HAP-1 (cell line): ENCODE data around the gene POLR3G.

Source experiments
- DNase-seq, 2 experiments: peaks; one replicate each; pipeline ENCODE4 v3.0.0-alpha.2; 2016 to 2020; ENCODE audit warnings: low spot score in 2 of 2
- H3K27me3 ChIP-seq: fragments of 250-450 bp; sonication (Bioruptor Pico); 2 replicates; pipeline ENCODE4 v1.5.1; 2020; ENCODE audit warnings: low read depth, mild to moderate bottlenecking, moderate library complexity
- H3K36me3 ChIP-seq: fragments of 250-450 bp; sonication (Bioruptor Pico); replicated peaks from 2 replicates; pipeline ENCODE4 v1.5.1; 2020; ENCODE audit warnings: mild to moderate bottlenecking
- H3K4me1 ChIP-seq: fragments of 250-450 bp; sonication (Bioruptor Pico); 2 replicates; pipeline ENCODE4 v1.5.1; 2020; ENCODE audit warnings: mild to moderate bottlenecking
- H3K4me3 ChIP-seq: fragments of 250-450 bp; sonication (Bioruptor Pico); 2 replicates; pipeline ENCODE4 v1.5.1; 2020; ENCODE audit warnings: mild to moderate bottlenecking, moderate library complexity
- H3K9me3 ChIP-seq: fragments of 250-450 bp; sonication (Bioruptor Pico); 2 replicates; pipeline ENCODE4 v1.5.1; 2020; ENCODE audit warnings: mild to moderate bottlenecking, moderate library complexity
- in situ Hi-C: fragments of 300-500 bp; cut with MboI; formaldehyde crosslinking; loops from 3 replicates; pipeline ENCODE4 v1.14.3; 2020; ENCODE audit warnings: low sequenced_read_pairs, inconsistent platforms, mixed read lengths

POLR3G gene

GRCh38 chr5:90519081-90519480, 44.4 kb downstream of the POLR3G start:
- in situ Hi-C loops, result no loop called here
- DNase-seq, result no peak
- Histone ChIP-seq H3K36me3 (peaks cover 22% of the 10 kb centered on the region), H3K9me3 (no peaks in the 10 kb centered on the region), H3K4me3 (no peak overlapping the region), H3K4me1 (no peaks in the 10 kb centered on the region), H3K27me3 (no peaks in the 10 kb centered on the region)

GRCh38 chr5:90528601-90529193, 54.0 kb downstream of the POLR3G start:
- in situ Hi-C loops, result no loop called here
- Histone ChIP-seq H3K36me3 (peaks cover 5% of the 10 kb centered on the region), H3K4me1 (peaks cover 24% of the 10 kb centered on the region), H3K4me3 (peak overlapping the region; percentile 85), H3K9me3 (no peaks in the 10 kb centered on the region), H3K27me3 (no peaks in the 10 kb centered on the region)
- DNase-seq, result peak in 1 of 2 experiments; percentile 24

- peak; percentile 95 to 99 for DNase-seq
- peaks cover 29% of the 10 kb centered on the region for H3K4me1 ChIP-seq
- peaks cover 5% of the 10 kb centered on the region for H3K36me3 ChIP-seq
- no peaks in the 10 kb centered on the region for H3K9me3 ChIP-seq
- H3K27me3 ChIP-seq, result no peaks in the 10 kb centered on the region
- peak within 1 kb of the TSS; percentile 85 for H3K4me3 ChIP-seq
- in situ Hi-C loops, result no loop called here
Measured at GRCh38 chr5:90529194-90529938, 54.7 kb downstream of the POLR3G start, which contains the start of gene LYSMD3. Gene LYSMD3 (minus strand): TSS chr5:90529584. CDS start chr5:90525289, 4,295 bp downstream.

- no peaks in the 10 kb centered on the region for H3K9me3 ChIP-seq
- peak overlapping the region; percentile 85 for H3K4me3 ChIP-seq
- H3K4me1 ChIP-seq, result peaks cover 35% of the 10 kb centered on the region
- in situ Hi-C loops, result no loop called here
- H3K36me3 ChIP-seq, result peaks cover 1% of the 10 kb centered on the region; the same call in 1 of the 2 replicates
- peak; percentile 82 to 84 for DNase-seq
- no peaks in the 10 kb centered on the region for H3K27me3 ChIP-seq
Measured at GRCh38 chr5:90529939-90530677, 55.4 kb downstream of the POLR3G start.

GRCh38 chr5:90530736-90531487, 56.2 kb downstream of the POLR3G start:
- no peaks in the 10 kb centered on the region for H3K36me3 ChIP-seq
- DNase-seq, result peak; percentile 61 to 62
- peak overlapping the region; percentile 85; the same call in 1 of the 2 replicates for H3K4me3 ChIP-seq
- in situ Hi-C loops, result no loop called here
- no peaks in the 10 kb centered on the region for H3K9me3 ChIP-seq
- H3K27me3 ChIP-seq, result no peaks in the 10 kb centered on the region
- H3K4me1 ChIP-seq, result peaks cover 37% of the 10 kb centered on the region

- Histone ChIP-seq H3K36me3 (no peaks in the 10 kb centered on the region), H3K4me3 (no peak overlapping the region), H3K9me3 (no peaks in the 10 kb centered on the region), H3K4me1 (peaks cover 25% of the 10 kb centered on the region), H3K27me3 (no peaks in the 10 kb centered on the region)
- in situ Hi-C loops, result no loop called here
- no peak for DNase-seq
Measured at GRCh38 chr5:90533794-90534193, 59.1 kb downstream of the POLR3G start.

- Histone ChIP-seq H3K27me3 (no peaks in the 10 kb centered on the region), H3K4me3 (no peak overlapping the region), H3K4me1 (peaks cover 25% of the 10 kb centered on the region), H3K36me3 (no peaks in the 10 kb centered on the region), H3K9me3 (no peaks in the 10 kb centered on the region)
- in situ Hi-C loops, result no loop called here
- DNase-seq, result no peak
Measured at GRCh38 chr5:90534922-90535321, 60.3 kb downstream of the POLR3G start.

- in situ Hi-C loops, result no loop called here
- peaks cover 41% of the 10 kb centered on the region for H3K4me1 ChIP-seq
- no peak overlapping the region for H3K4me3 ChIP-seq
- H3K9me3 ChIP-seq, result no peaks in the 10 kb centered on the region
- no peaks in the 10 kb centered on the region for H3K27me3 ChIP-seq
- no peaks in the 10 kb centered on the region for H3K36me3 ChIP-seq
- DNase-seq, result peak in 1 of 2 experiments; percentile 55
Measured at GRCh38 chr5:90542827-90543519, 68.3 kb downstream of the POLR3G start.

GRCh38 chr5:90545511-90545910, 70.8 kb downstream of the POLR3G start:
- in situ Hi-C loops, result no loop called here
- peaks cover 52% of the 10 kb centered on the region for H3K4me1 ChIP-seq
- DNase-seq, result no peak
- no peaks in the 10 kb centered on the region for H3K27me3 ChIP-seq
- no peaks in the 10 kb centered on the region for H3K9me3 ChIP-seq
- H3K36me3 ChIP-seq, result no peaks in the 10 kb centered on the region
- H3K4me3 ChIP-seq, result no peak overlapping the region

GRCh38 chr5:90546216-90546837, 71.7 kb downstream of the POLR3G start:
- Histone ChIP-seq H3K9me3 (no peaks in the 10 kb centered on the region), H3K36me3 (no peaks in the 10 kb centered on the region), H3K4me1 (peaks cover 52% of the 10 kb centered on the region), H3K27me3 (no peaks in the 10 kb centered on the region), H3K4me3 (no peak overlapping the region)
- in situ Hi-C loops, result no loop called here
- DNase-seq, result peak in 1 of 2 experiments; percentile 67

- Histone ChIP-seq H3K4me1 (peaks cover 52% of the 10 kb centered on the region), H3K4me3 (no peak overlapping the region), H3K27me3 (no peaks in the 10 kb centered on the region), H3K9me3 (no peaks in the 10 kb centered on the region), H3K36me3 (no peaks in the 10 kb centered on the region)
- DNase-seq, result peak; percentile 23 to 25
- in situ Hi-C loops, result no loop called here
Measured at GRCh38 chr5:90547072-90547536, 72.4 kb downstream of the POLR3G start.

- Histone ChIP-seq H3K36me3 (no peaks in the 10 kb centered on the region), H3K4me1 (peaks cover 45% of the 10 kb centered on the region), H3K27me3 (no peaks in the 10 kb centered on the region), H3K4me3 (no peak overlapping the region), H3K9me3 (no peaks in the 10 kb centered on the region)
- peak; percentile 82 to 92 for DNase-seq
- in situ Hi-C loops, result no loop called here
Measured at GRCh38 chr5:90548069-90548593, 73.5 kb downstream of the POLR3G start.
